GM18499 (cell line): ENCODE data around the gene BARX2.

ENCODE experiments used
- ATAC-seq: cut with Tn5 transposase; IDR thresholded peaks from one replicate; pipeline ENCODE4 v1.9.1; 2021; ENCODE audit warnings: moderate number of reproducible peaks; ENCODE audit not compliant: insufficient read depth, unreplicated experiment

BARX2 gene

DNA sequence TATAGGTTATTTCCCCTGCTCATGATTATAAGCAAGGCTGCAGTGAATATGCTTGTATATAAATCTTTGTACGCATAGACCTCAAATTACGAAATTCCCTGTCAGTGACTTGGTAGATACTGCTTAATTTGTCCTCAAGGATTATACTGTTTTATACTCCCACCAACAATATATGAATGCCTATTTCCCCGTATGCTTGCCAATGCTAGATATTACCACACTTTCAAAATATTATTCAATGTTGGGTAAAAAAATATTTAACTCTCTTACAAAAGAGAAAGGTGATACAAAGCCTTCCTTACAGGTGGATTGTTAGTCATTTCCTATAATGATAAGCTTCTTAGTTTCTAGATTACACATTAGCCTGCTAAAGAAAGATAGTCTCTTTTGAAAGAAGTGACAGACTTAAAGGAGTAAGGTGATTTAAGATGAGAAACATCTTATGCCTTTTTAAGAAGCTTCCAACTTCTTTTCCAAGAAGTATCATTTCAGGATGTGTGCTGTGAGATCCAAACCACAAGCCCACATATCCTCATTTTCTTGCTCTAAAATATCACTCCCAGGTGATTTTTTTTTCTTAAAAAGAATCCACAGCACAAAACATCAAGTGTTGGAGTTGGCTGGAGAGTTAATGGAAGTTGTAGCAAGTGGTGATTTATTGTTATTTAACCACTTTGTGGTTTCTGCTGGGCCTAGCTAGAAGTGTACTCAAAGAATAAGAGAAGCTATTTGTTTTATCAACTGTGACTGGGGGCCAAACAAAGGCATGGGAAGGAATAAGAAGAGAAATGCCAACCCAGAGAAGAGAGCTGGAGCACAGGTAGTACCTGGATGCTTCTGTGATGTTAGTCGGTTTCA lies 59.2 kb downstream of the BARX2 start:
- no peak for ATAC-seq

DNA sequence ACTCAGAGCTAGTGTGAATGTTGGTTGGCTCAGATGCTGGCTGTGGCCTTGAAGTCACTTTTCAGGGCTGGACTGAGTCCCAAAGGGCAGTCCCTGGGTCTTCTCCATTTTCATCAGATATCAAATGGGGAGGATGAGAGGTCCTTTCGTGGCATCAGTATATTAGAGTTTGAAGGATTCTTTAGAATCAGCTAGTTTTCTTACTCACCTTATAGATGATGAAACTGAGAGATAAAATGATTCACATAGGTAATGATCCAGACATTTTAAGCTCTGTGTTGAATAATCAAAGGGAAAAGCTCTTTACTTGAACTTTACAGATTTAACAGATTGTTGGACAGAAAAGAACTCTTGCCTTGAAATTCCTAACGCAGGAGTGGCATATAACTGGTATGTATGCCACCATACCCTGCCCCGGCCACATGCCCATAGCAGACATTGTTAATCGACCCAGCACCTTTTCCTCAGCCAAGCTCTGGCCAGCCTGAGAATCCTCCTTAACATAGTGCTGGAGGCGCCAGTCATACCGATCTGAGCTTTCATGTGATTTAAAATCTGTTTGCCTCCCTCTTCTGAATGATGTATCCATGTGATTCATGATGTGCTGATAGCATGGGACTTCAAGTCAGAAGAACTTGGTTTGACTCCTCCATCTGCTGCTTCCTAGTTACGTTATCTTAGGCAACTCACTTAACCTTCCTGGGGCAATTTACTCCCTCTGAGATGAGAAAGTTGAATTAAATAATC lies 60.0 kb downstream of the BARX2 start:
- ATAC-seq = no peak

DNA sequence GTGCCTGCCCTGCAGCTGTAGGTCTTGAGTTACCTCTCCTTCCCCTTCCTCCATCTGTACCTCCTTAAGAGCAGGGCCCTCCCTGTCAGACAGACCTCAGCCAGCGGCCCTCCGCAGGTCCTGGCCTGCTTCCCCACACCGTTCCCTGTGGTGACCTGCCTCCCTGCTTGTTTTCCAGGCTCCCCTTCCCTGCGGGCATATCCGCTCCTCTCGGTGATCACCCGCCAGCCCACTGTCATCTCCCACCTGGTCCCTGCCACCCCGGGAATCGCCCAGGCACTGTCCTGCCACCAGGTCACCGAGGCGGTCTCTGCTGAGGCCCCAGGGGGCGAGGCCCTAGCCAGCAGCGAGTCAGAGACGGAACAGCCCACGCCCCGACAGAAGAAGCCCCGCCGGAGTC lies 60.9 kb downstream of the BARX2 start:
- no peak for ATAC-seq

DNA sequence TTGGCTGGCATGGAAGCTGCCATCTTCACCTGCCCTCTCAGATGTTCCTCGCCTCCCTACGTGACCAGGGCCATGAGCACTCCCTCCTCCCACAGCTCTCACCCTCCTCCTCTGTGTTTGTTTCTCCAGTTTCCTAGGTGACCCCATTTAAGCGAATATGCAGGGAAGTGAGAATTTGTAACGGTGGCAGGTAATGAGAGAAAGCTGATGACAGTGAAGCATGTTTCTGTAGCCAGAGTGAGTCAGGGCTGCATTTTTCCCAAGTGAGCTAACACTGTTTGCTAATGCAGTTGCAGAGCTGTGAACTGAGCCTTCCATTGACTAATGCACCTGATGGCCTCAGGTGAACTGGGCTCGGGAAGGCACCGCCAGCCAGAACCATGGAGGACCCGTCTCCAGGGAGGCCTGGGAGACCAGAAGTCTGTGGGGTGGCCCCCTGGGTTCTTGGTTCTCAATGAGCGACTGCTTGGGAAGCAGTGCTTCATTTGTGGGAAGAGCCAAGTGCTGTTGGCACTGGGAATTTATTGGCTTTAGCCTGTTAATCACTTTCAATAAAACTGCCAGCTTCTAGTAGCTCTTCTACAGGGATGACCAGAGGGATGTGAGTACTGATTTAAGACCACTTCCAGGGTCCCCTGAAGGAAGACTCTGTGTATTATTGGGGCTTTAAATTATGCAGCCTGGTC lies 64.5 kb downstream of the BARX2 start:
- ATAC-seq = no peak

DNA sequence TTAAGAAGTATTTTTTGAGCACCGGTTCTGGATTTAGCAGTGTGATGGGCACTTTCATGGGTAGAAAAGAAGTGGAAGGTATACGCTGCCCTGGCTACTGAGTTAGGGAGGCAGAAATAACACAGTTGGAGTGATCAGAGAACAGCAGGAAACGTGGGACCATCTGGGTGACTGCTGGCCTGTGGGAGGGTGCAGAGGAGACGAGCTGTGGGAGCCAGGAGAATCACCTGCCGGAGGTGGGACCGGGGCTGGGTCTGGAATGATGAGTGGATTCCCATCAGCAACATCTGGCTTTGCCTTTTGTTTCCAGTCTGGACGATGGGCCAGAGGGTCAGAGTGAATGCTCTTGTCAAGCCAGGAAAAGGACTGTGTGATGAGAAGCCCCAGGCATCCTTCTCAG lies 66.5 kb downstream of the BARX2 start:
- ATAC-seq = no peak

DNA sequence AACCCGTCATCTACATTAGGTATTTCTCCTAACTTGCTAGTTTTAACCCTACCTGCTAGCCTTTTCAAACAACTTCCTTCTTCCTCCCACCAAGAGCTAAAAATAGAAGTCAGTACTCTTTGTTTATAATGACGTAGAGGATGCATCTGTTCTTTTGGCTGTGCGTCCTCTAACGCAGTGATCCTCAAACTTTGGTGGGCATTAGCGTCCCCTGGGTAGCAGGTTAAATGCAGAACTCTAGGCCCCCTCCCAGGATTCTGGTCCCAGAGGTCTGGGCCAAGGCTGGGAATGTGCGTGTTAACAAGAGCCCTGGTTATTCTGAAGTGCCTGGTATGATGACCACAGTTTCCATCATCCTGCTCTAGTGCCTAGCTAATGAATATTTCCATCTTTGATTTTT lies 67.6 kb downstream of the BARX2 start:
- ATAC-seq = no peak

DNA sequence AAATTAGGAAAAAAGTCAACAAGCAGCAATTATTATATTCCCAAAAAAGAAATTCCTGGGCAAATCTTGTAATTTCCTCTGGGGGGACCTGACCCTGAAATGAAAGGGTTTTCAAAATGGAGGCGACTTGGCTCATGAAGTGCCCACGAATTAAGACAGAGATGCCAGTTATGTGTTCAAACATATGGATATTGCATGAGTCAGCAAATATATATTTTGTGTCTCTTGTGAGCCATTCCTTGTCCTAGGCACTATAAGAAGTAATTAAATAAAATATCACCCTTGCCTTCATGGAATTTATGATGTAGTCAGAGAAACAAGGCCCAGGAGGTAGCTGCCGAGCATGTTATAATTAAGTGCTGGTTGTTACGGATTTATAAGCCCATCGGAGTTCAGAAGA lies 68.6 kb downstream of the BARX2 start:
- ATAC-seq = no peak

DNA sequence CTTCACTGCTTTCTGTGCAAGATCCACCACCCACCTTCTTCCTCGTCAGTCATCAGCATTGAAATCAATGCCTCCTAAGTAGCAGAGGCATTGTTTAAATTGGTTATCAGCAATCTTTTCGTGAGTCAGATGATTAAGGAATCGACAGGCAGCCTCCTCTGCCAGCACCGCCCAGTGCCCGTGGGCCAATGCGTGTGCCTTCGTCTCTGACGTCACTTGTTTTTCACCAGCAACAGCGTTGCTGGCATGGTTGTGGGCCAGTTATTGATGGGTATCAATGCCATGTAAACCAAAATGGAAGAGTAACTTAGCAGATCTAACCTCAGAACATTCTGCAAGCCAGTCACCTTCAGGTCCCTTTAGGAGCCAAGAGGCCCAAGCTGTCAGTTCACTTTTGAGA lies 69.6 kb downstream of the BARX2 start:
- ATAC-seq = no peak

DNA sequence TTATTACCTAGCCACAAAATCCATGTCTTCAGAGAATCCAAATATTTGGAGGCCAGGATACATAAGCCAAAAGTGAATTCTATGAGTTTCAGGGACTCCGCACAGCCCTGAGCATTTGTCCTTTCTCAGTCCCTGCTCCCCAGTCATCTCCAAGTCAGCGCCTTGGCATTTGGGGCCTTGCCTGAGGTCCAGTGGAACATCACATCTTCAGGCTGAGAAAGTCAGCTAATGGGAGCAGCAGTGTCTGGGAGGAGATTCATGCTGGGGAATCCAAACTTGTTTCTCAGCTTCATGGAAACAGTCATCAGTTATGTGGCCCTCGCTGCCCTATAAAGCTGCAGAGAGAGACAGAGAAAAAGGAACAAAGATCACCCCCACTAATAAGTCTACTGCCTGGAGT lies 70.9 kb downstream of the BARX2 start:
- ATAC-seq = no peak

DNA sequence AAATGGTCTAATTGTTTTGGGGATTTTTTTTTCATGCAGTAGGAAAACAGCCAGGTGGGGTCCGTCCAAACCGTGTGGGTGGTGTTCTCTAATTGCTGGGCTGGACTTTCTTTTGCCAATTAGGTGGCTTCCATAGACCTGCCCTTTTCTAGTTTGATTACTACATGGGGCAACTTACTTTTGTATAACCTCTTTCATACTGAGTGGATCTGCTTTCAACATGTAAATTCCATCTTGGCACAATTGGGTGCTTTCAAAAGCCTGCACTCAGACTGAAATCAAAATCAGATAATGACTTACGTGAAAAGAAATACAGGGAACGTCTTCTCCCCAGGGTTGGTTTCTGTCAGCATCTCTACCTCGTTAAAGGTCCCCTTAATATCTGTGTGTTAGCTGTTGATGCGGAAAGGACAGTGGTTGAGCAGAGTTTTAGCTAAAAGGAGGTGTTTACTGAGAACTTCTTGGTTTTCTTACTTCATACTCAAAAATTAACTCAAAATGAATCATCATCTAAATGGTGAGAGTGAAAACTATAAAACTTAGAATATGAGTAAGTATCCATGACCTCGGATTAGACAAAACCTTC lies 72.1 kb downstream of the BARX2 start:
- ATAC-seq = no peak

DNA sequence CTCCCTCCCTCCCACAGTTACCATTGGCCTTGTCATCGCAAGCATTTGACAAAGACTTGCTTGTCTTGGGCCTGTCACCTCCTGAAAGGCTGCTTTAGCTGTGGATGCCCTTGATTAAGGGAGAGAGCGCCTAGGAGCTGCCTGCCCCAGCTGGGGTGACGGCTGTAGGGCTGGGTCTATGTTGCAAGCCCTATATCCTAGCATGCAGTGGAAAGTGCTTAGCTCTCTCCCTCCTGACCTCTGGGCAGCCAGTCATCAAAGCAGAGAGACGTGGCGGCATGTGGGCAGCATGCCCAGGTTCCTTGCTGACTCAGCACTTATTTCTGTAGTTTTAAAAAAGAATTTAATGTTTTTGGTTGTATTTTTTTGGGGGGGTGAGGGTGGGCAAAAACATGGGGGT lies 75.9 kb downstream of the BARX2 start:
- no peak for ATAC-seq

DNA sequence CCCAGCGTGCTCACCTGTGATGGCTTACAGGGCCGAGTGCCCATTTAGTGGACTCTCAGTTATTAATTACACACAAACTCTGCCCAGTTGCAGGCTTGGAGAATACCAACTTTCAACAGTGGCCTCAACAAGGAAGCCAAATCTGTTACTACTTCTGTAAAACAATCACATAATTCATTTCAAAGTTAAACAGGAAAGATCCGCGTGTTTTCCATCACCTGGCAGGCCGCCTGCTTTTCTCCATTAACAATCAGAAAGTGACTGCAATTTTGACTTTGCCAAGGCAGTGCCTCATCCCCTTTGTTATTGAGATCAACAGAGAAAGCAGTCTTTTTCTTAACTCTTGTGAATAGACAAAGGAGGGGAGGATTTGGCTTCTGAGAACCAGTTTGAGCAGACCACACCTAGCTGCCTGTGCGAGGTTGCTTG lies 77.7 kb downstream of the BARX2 start:
- ATAC-seq = no peak

DNA sequence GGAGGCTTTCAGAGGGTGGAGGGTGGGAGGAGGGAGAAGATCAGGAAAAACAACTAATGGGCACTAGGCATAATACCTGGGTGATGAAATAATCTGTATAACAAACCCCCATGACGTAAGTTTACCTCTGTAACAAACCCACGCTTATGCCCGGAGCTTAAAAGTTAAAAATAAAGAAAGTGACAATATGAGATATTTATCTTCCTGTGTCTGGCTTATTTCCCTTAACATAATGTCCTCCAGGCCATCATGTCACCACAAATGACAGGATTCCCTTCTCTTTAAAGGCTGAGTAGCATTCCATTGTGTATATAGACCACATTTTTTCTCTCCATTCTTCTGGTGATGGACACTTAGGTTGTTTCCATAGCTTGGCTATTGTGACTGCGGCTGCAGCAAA lies 79.5 kb downstream of the BARX2 start:
- ATAC-seq = no peak

DNA sequence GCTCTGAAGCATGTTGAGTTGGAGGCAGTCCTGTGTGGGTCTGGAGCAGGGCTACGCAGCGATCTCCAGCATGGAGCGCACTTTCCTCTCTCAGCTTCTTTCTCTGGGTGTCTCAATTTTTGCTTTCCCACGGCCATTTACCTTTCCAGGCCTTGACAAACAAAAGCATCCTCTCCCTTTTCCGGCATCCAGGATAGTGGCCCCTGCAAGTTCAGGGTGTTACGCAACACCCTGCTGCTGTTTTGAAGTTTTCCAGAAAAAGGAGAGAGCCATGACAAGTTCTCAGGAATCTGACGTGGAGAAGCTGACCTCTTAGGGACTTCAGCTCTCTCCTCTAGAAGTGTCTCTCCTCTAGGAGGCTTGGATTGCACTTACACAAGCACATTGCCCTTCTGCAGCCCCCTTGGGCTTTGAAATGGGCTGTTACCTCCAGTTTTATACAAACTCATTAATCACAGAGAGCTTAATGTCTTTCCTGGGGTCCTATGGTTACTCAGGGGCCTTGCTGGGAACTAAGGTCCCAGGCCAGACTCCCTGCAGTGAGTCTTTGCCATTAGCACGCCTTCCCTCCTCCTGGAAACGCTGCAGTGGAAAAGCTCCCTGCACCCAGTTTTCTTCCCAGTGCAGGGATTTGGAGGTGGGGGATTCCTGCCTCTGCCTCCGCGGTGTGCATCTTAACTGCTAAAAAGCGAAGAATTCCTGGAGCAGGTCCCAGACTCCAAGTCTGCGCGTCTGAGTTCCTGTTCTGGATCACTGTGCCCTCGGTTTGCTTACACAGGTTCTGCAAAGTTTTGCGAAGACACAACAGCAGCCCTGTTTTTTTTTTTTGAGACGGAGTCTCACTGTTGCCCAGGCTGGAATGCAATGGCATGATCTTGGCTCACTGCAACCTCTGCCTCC lies 80.4 kb downstream of the BARX2 start:
- ATAC-seq = no peak

DNA sequence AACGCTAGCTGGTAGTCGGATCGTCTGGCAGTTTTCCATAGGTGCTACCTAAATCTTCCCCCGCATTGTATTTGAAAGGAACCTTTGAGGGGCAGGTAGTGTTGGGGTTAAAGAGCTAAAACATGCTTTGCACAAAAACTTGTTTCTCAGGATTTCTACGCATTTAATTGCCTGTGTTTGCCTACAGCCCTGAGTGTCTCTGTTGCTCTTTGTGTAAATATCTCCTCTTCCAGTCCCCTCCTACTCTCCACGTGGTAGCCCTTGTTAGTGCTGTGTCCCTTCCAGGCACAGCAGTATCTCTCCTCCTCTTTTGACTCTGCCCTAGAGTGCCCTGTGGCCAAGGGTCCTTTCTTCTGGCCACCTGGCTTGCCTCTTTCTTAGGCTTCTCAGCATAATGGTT lies 81.7 kb downstream of the BARX2 start:
- no peak for ATAC-seq

DNA sequence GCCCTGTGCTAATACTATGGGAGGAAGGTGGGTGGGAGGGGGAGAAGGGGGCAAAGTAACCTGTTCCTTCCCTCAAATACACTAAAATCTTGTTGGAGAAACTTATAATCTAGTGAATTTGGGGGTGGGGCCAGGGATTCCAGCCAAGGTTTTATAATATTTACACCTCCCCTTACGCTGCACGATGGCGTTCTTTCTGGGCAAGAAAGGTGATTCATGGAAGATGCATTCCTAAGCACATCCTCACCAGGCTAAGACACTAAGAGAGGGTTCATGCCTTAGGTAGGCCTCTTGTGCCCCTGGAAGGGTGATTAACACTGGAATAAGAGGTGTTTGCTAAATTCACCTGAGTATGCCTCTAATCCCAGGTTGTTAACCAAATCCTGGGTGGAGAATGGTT lies 82.6 kb downstream of the BARX2 start:
- ATAC-seq = no peak

DNA sequence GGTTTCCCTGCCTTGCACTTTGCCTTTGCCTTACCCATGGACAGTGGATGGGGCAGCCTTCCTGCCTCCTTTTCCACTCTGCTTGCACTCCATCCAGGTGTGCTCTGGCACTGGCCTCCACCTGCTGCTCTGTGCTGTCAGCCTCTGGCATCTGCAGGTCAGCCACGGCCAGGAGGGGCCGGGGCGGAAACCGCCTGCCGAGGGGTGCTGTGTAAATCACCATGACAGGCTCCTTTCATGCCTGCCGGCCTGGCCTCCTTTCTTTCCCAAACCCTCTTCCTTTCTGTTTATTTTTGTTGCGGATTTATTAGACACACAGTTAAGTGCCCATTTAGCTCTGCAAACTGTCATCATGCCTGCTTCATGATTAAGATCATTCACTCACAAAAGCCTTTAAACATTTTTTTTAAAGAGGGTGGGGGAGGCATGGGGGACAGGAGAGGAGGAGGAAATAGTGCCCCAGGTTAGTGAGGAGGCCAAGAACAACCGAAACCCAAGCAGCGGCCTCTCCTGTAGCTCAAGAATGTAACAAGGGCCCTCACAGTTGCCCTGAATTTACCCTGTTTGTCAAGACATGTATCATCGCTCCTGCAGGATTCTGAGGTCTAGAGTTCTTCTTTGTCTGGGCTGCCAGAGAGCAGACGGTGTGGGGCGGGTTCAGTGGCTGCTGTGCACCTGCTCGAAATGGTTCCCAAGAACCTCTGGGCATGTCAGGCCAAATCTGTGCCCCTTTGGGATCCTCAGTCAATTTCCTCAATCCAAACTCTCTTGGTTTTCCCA lies 83.3 kb downstream of the BARX2 start:
- no peak for ATAC-seq

DNA sequence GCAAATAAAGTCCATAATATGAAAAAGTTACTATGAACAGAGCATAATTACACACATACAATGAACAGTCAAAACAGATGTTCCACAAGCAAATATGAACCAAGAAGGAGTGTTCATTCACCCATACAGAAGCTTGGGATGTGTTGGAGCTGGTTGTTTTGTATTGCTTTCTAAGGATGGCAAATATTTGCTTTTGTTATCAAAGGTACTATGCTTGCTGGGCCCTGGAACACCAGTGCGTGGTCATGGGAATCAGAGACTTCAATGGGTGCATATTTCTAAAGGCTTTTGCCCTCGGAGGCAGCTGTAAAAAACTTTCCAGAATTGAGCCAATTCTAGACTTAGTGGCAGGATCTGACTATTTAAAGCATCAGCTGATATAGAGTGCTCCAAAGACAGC lies 85.1 kb downstream of the BARX2 start:
- ATAC-seq = no peak

DNA sequence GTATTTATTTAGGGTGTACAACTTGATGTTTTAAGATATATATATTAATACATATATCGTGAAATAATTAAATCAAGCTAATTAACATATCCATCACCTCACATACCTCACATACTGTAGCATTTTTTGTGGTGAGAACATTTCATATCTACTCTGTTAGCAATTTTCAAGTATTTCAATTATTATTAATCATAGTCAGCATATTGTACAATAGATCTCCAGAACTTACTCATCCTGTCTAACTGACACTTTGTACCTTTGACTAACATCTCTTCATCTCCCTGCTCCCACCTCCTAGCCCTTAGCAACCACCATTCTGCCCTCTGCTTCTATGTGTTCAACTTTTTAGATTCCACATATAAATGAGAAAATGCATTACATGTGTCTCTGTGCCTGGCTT lies 108.4 kb downstream of the BARX2 start:
- no peak for ATAC-seq
